IPS DF 19.7 (cell line): Measurements from ENCODE around the gene CELF4.
A peak's percentile ranks its signal among the peaks of the same experiment; 100 is the strongest.

Experiments used
- DNase-seq: peaks from one replicate; pipeline ENCODE4 v3.0.0-alpha.2; 2013; ENCODE audit warnings: low read depth, low spot score

Gene CELF4

GRCh38 chr18:37565101-37565976 lies at the start of gene CELF4:
TSS of gene CELF4 (minus strand) at chr18:37565798.
- DNase-seq = no peak

DNA sequence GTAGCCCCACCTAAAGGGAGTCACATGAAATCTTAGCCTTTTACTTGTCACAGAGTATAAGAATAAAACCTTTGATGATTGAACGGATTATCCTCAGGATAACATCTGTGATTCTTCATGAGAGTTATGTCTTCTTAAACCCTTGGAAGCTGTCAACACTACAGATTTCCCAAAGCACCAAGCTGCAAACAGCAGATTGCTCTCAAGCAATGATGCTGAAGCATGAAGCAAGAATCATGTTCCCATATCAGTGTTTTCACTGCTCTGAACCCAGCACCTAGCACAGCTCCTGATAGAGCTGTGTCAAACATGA lies 47.6 kb upstream of the CELF4 start:
- DNase-seq = no peak

DNA sequence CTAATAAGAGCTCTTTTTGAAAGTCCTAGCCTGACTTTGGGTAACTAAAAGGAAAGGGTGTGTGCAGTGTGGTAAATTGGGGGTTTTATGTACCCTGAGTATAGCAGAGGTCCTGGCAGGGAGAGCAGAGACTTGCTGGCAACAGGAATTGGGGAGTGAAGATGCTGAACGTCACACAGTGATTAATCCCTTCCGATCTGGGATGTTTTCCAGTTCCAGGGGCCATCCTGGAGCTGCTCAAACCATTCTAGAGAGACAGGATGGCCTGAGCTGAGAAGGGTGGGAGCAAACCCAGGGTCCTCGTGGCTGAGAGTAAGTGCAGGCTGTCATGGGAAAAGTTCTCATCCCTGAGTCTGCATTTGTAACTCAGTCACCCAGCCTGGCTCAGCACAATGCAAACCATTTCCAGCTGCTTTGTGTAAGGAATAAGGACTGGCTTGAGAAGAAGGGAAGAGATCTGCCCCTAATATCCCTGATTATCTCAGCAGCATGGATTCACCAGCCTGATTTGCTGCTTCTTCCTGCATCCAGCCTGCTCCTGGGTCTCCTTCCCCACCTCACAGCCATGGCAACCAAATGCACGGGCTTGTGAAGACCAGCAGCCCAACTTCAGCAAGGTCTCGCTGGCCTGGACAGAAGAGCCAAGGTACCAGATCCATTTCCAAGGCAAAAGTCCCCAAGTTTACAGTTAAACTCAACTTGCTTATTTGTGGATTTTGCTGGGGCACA lies 47.1 kb upstream of the CELF4 start:
- DNase-seq = no peak

GRCh38 chr18:37611614-37612279 lies 46.1 kb upstream of the CELF4 start:
- DNase-seq = no peak

DNA sequence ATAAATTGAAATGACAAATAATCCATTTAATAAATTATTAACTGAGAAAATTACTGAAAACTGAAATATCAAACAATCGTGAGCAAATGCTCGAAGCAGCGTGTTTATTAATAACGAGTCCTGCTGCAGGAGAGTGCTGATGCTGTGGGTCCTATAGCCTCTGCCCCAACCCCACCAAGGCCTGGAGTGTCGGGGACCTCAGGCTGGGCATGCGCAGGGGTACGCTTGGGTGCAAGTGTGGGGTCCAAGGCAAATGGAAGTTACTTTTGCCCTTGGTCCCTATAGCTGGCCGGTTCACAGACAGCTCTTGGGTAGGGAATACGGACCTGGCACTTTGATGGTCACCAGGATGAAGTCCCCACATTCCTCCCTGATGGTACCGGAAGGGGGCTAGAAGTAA lies 43.3 kb upstream of the CELF4 start:
- no peak for DNase-seq

- DNase-seq = no peak
Observed at GRCh38 chr18:37607281-37607680, 41.7 kb upstream of the CELF4 start.

DNA sequence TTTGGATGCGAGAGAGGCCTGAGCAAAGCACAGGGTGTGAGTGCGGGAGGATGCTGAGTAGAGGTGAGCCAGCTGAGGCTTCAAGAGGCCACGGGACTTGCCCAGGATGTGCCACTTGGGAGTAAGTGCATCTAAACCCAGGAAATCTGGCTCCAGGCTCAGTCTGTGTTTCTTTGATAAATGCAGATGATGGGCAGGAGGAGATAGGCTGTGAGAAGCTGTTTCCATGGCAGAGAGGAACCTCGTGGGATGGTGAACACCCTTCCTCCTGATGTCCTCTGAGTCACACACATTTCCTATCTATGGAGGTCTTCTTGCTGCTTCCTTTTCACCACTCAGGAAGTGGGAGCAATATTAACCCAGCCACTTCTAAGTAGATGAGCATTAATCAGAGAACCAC lies 38.4 kb upstream of the CELF4 start:
- no peak for DNase-seq

GRCh38 chr18:37598966-37599896 lies 33.6 kb upstream of the CELF4 start:
- no peak for DNase-seq

GRCh38 chr18:37598396-37598795 lies 32.8 kb upstream of the CELF4 start:
- DNase-seq = no peak

DNA sequence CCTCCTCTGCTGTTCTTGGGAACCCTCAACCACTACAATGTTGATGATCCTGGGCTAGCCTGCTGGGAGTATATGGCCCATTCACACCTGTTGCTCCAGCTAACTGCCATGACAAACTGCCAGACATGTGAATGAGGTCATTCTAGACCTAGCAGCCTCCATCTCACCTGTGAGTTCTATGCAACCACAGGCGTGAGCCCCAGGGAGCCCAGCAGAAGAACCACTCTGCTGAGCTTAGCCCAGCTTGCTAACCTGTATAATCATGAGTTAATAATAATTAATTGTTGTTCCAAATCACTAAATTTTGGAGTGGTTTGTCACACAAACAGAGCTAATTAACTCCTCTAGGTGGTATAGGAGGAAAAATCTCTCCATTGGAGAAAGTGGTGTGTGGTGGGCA lies 24.7 kb upstream of the CELF4 start:
- DNase-seq = no peak

DNA sequence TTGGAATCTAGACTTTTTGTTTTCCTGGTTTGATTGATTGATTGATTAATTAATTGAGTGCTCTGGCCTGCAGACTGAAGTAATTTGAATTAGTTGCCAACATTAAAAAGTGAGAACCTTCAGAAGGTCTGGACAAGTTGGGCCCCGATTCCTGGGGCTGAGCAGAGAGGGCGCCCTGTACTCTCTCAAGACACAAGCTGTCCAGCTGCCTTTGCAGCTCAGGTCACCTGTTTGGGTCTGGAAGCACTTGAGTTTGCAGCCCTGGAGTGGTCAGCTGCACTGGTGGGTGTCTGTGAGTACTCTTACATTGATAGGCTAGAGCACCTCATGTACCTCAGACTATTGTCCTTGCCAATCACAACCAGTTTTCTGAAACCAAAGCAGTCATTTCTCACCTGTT lies 22.7 kb upstream of the CELF4 start:
- no peak for DNase-seq

DNA sequence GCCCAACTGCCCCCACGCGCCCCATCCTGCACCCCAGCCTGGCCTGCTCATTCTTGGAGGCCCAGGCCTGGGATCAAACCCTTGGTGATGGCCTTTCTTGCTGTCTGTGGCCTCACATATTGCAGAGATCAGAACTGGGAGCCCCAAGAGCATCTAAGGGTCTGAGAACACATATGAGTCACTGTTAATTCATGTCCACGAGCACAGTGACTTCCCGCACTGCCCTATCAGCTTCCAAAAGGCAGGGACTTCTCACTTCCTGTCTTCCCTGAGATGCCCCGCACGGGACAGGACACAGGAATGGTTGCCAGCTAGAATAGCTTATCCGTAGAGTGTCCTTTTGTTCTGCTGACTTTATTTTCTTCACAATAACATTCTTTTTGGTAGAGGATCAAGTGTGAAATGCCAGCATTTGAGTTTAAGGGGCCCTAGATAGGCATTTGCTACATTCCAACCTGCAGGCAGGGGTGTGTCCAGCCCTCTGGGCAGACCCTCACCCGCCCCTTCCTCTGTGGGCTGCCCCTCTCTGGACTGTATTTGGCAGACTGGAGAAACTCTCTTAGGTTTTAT lies 21.1 kb upstream of the CELF4 start:
- no peak for DNase-seq

GRCh38 chr18:37584952-37585695 lies 19.5 kb upstream of the CELF4 start:
- DNase-seq = no peak

DNA sequence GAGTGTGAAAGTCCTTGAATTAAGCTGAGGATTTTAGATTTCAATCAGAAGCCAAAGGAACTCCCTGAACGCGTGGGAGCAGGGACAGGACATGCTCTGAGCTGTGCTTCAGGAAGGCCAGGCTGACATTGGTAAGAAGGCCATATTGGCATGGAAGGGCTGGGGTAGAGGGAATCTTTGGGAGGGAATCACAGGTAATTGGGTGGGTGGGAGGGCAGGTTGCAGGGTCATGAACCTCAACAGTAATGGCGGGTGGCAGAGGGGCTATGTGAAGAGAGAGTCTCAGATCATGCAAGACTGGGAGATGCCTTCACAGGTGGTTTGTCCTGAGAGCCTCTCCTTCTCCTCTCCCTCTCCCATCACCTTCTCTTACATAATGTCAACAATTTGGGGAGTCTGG lies 18.6 kb upstream of the CELF4 start:
- DNase-seq = no peak

- no peak for DNase-seq
Observed at GRCh38 chr18:37582261-37582660, 16.7 kb upstream of the CELF4 start.

- DNase-seq = no peak
Observed at GRCh38 chr18:37578886-37579513, 13.4 kb upstream of the CELF4 start.

DNA sequence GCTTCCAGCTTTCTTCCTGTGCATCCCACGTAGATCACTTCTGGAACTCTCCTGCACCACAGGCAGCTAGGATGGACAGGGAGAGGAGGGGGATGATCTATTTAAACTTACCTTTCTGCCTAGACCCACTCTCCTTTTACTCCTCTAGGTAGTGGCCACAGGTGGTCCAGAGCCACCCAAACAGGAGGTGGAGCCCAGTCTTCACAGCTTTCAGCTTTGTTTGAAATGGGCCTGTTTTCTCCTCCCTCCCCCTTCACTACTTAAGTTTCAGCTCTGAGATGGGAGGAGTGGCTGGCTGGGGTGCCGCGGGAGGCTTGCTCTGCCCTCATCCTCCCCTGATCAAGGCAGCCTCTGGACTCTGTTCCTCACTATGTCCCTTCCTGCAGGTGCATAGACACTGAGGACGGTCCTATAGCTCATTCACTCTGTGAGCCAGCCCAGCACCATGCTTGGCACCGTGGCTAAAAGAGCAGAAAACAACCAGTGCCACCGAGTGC lies 12.6 kb upstream of the CELF4 start:
- DNase-seq = no peak

DNA sequence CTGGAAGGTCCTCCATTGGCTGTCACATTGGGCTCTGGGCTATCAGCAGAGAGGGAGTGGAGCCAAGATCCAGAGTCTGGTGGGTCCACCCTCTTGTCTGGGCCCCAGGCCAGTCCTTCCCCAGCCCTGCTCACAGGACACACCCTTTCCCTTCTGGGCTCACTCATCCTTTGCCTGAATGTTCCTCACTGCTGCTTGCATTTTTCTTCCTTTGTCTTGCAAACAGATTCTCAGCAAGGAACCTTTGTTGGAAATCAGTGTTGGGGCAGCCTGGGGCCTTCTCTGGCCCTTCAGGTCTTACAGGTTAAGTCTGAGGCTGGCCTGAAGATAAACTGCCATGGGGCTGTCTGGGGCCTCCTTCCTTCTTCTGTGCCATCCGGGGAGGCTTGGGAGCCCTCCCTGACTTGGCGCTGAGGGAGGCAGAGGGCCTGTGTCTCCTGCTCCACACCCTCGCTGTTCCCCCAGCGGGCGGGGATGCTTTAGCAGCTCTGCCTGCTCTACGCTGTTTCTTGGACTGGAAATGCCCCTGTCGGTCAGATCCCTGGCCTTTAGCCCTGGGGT lies 11.5 kb upstream of the CELF4 start:
- peak; percentile 96 for DNase-seq

- DNase-seq = no peak
Observed at GRCh38 chr18:37575646-37576045, 10.0 kb upstream of the CELF4 start.

DNA sequence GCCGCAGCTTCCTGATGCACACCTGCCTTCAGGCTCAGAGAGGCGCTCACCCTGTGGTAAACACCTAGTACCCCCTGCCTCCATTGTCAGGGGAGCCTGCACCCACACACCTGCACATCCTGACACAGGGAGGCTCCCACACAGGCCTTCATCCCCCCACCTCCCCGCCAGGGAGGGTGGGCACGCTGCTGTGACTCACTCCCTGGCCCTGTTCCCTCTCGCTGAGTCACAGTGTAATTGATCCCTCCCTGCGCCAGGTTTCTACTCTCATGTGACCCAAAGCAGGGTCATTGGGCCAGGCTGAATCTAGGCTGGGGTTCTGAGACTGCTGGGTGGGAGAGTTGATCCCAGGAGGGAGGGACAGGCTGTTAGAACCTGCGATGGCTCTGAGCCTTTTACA lies 8.5 kb upstream of the CELF4 start:
- DNase-seq = no peak
